H9 (cell line): ENCODE results near the gene FAM174B. TPM values are rescaled to one million over a fixed set of nuclear protein-coding genes. Genes with fewer than 3 reads are reported as not detected.

ENCODE experiments used
- DNase-seq: peaks from one replicate; pipeline ENCODE4 v3.0.0-alpha.2; 2017
- H2AFZ ChIP-seq: one replicate; pipeline ENCODE4 v1.6.1; 2013; ENCODE audit warnings: mild to moderate bottlenecking, low read length, control low read depth, moderate library complexity
- H2AK5ac ChIP-seq: 2 replicates; pipeline ENCODE4 v1.6.1; 2013; ENCODE audit warnings: low read length, control low read depth, mixed read lengths; ENCODE audit not compliant: insufficient read length
- H2BK120ac ChIP-seq: one replicate; pipeline ENCODE4 v1.6.1; 2013; ENCODE audit warnings: low read depth, mild to moderate bottlenecking, low read length, control low read depth, inconsistent platforms; ENCODE audit not compliant: poor library complexity, severe bottlenecking
- H2BK12ac ChIP-seq: 2 replicates; pipeline ENCODE4 v1.6.1; 2013; ENCODE audit warnings: low read length, control low read depth, mixed read lengths, low read depth; ENCODE audit not compliant: insufficient read length
- H2BK15ac ChIP-seq: 2 replicates; pipeline ENCODE4 v1.6.1; 2013; ENCODE audit warnings: low read depth, low read length, control low read depth
- H2BK20ac ChIP-seq: one replicate; pipeline ENCODE4 v1.6.1; 2013; ENCODE audit warnings: low read depth, mild to moderate bottlenecking, low read length, control low read depth, inconsistent platforms; ENCODE audit not compliant: poor library complexity, severe bottlenecking
- H2BK5ac ChIP-seq: 2 replicates; pipeline ENCODE4 v1.6.1; 2013; ENCODE audit warnings: low read length, control low read depth, mixed read lengths; ENCODE audit not compliant: insufficient read length
- H3K14ac ChIP-seq: 2 replicates; pipeline ENCODE4 v1.6.1; 2013; ENCODE audit warnings: low read length, control low read depth; ENCODE audit not compliant: insufficient read depth
- H3K18ac ChIP-seq: 2 replicates; pipeline ENCODE4 v1.6.1; 2013; ENCODE audit warnings: low read depth, mild to moderate bottlenecking, mixed read lengths, low read length, control low read depth; ENCODE audit not compliant: insufficient read length
- H3K23ac ChIP-seq: 2 replicates; pipeline ENCODE4 v1.6.1; 2013; ENCODE audit warnings: low read length, control low read depth, mixed read lengths, low read depth; ENCODE audit not compliant: insufficient read length
- H3K23me2 ChIP-seq: 2 replicates; pipeline ENCODE4 v1.6.1; 2013; ENCODE audit warnings: low read depth, mild to moderate bottlenecking, mixed read lengths, low read length, control low read depth; ENCODE audit not compliant: insufficient read length, poor library complexity, severe bottlenecking
- H3K27ac ChIP-seq: 2 replicates; pipeline ENCODE4 v1.5.1; 2013; ENCODE audit warnings: low read length, control low read depth, mixed read lengths, low read depth; ENCODE audit not compliant: insufficient read length
- H3K27me3 ChIP-seq: 2 replicates; pipeline ENCODE4 v1.6.1; 2013; ENCODE audit warnings: low read length, control low read depth, inconsistent platforms; ENCODE audit not compliant: insufficient read depth
- H3K4ac ChIP-seq: 2 replicates; pipeline ENCODE4 v1.6.1; 2013; ENCODE audit warnings: low read depth, mild to moderate bottlenecking, control low read depth, inconsistent platforms, low read length, moderate library complexity
- H3K4me1 ChIP-seq: 2 replicates; pipeline ENCODE4 v1.6.1; 2013; ENCODE audit warnings: low read length, control low read depth, inconsistent platforms; ENCODE audit not compliant: insufficient read depth
- H3K4me2 ChIP-seq: 2 replicates; pipeline ENCODE4 v1.6.1; 2013; ENCODE audit warnings: low read length, control low read depth, mixed read lengths; ENCODE audit not compliant: insufficient read length, insufficient read depth
- H3K56ac ChIP-seq: 2 replicates; pipeline ENCODE4 v1.6.1; 2013; ENCODE audit warnings: low read depth, mild to moderate bottlenecking, mixed read lengths, low read length, control low read depth; ENCODE audit not compliant: insufficient read length
- H3K79me1 ChIP-seq: 2 replicates; pipeline ENCODE4 v1.6.1; 2013; ENCODE audit warnings: low read depth, mild to moderate bottlenecking, moderate library complexity, low read length, control low read depth, inconsistent platforms; ENCODE audit not compliant: insufficient read depth, poor library complexity, severe bottlenecking
- H3K79me2 ChIP-seq: 2 replicates; pipeline ENCODE4 v1.6.1; 2013; ENCODE audit warnings: low read length, control low read depth, inconsistent platforms; ENCODE audit not compliant: insufficient read depth
- H3K9ac ChIP-seq: 2 replicates; pipeline ENCODE4 v1.6.1; 2013; ENCODE audit warnings: low read length, control low read depth, mixed read lengths; ENCODE audit not compliant: insufficient read length; ENCODE audit errors: extremely low read depth
- H3K9me3 ChIP-seq: one replicate; pipeline ENCODE4 v1.6.1; 2013; ENCODE audit warnings: low read depth, low read length, inconsistent platforms; ENCODE audit not compliant: control insufficient read depth
- H3T11ph ChIP-seq: one replicate; pipeline ENCODE4 v1.6.1; 2013; ENCODE audit warnings: mild to moderate bottlenecking, low read length, control low read depth, inconsistent platforms
- H4K20me1 ChIP-seq: one replicate; pipeline ENCODE4 v1.6.1; 2013; ENCODE audit not compliant: control insufficient read depth, insufficient read length, insufficient read depth
- H4K5ac ChIP-seq: 2 replicates; pipeline ENCODE4 v1.6.1; 2013; ENCODE audit warnings: low read depth, mild to moderate bottlenecking, mixed read lengths, low read length, control low read depth; ENCODE audit not compliant: insufficient read length
- H4K8ac ChIP-seq: replicated peaks from 2 replicates; pipeline ENCODE4 v1.6.1; 2013; ENCODE audit warnings: low read length, control low read depth, mixed read lengths, low read depth; ENCODE audit not compliant: insufficient read length
- H4K91ac ChIP-seq: 2 replicates; pipeline ENCODE4 v1.6.1; 2013; ENCODE audit warnings: low read depth, mild to moderate bottlenecking, moderate library complexity, mixed read lengths, low read length, control low read depth; ENCODE audit not compliant: insufficient read length
- H3K27ac Mint-ChIP-seq, 3 experiments: 2 replicates in 2 of 3; 3 replicates in 1 of 3; pipeline ENCODE4 v1.8.0; 2020 to 2021; ENCODE audit warnings: mixed read lengths in 3 of 3, mild to moderate bottlenecking in 1 of 3, moderate library complexity in 1 of 3
- H3K27me3 Mint-ChIP-seq: 2 replicates; pipeline ENCODE4 v1.8.0; 2021; ENCODE audit warnings: low read depth, mild to moderate bottlenecking, moderate library complexity, mixed read lengths
- H3K36me3 Mint-ChIP-seq, 3 experiments: 2 replicates in 2 of 3; 3 replicates in 1 of 3; pipeline ENCODE4 v1.8.0; 2020 to 2021; ENCODE audit warnings: low read depth in 3 of 3, mixed read lengths in 3 of 3; ENCODE audit not compliant: insufficient read depth in 1 of 3
- H3K4me1 Mint-ChIP-seq, 2 experiments: 2 replicates each; pipeline ENCODE4 v1.8.0; 2020; ENCODE audit warnings: mixed read lengths in 2 of 2
- H3K4me3 Mint-ChIP-seq, 2 experiments: 2 replicates in 1 of 2; 3 replicates in 1 of 2; pipeline ENCODE4 v1.8.0; 2020 to 2021; ENCODE audit warnings: mild to moderate bottlenecking in 2 of 2, mixed read lengths in 2 of 2, moderate library complexity in 1 of 2
- H3K9me3 Mint-ChIP-seq, 2 experiments: 2 replicates in 1 of 2; 3 replicates in 1 of 2; pipeline ENCODE4 v1.8.0; 2020; ENCODE audit warnings: mild to moderate bottlenecking in 2 of 2, mixed read lengths in 2 of 2, moderate library complexity in 1 of 2
- CTCF ChIP-seq: fragments of 200-600 bp; sonication (generic); conservative IDR thresholded peaks from 3 replicates; pipeline ENCODE4 v1.8.0; 2021; ENCODE audit warnings: antibody characterized with exemption, mild to moderate bottlenecking
- WGBS: extraction: QIAGEN DNeasy Blood & Tissue Kit; methylation state at CpG from one replicate; pipeline ENCODE4 v1.1.7; 2013; ENCODE audit warnings: missing lambda C conversion rate, low lambda C conversion rate, mixed read lengths; ENCODE audit not compliant: insufficient read length; ENCODE audit errors: extremely low coverage; 5-methylcytosine and 5-hydroxymethylcytosine counted together
- total RNA-seq: library from RNA; stranded (reverse); gene quantifications from 2 replicates; pipeline ENCODE4 v1.2.1, GENCODE V29; 2021

FAM174B gene
- total RNA-seq, 1 experiment from 2014 or later: 38.0 TPM

GRCh38 chr15:92669432-92669831 is 13.9 kb upstream of the FAM174B start:
- Histone ChIP-seq H3K27ac (no peak overlapping the region), H3K18ac (no peak overlapping the region), H4K8ac (no peak overlapping the region), H3K56ac (no peak overlapping the region), H3K23ac (no peak overlapping the region), H2BK120ac (no peak overlapping the region), H3K4me2 (no peak overlapping the region), H2BK5ac (no peak overlapping the region), H3K23me2 (no peaks in the 10 kb centered on the region), H3K14ac (no peak overlapping the region), H3K79me1 (no peaks in the 10 kb centered on the region), H2AFZ (no peak overlapping the region), H3K79me2 (no peaks in the 10 kb centered on the region), H3K9ac (no peak overlapping the region), H3K4me1 (peaks cover 10% of the 10 kb centered on the region; the same call in 1 of the 2 replicates), H4K5ac (no peak overlapping the region), H3K9me3 (no peaks in the 10 kb centered on the region), H2BK12ac (no peak overlapping the region), H4K91ac (no peak overlapping the region), H2AK5ac (no peak overlapping the region), H3K27me3 (no peaks in the 10 kb centered on the region; the same call in none of the 2 replicates), H2BK20ac (no peak overlapping the region), H3K4ac (no peak overlapping the region), H3T11ph (no peak overlapping the region), H4K20me1 (no peaks in the 10 kb centered on the region), H2BK15ac (no peak overlapping the region)
- Mint-ChIP-seq H3K4me1 (peaks cover 46 to 62% of the 10 kb centered on the region in 2 experiments), H3K9me3 (no peaks in the 10 kb centered on the region; a peak in 1 of 5 replicates), H3K36me3 (no peaks in the 10 kb centered on the region), H3K27ac (no peak overlapping the region), H3K27me3 (peaks cover 63% of the 10 kb centered on the region), H3K4me3 (no peak overlapping the region)
- DNase-seq: no peak
- no peak for TF ChIP-seq CTCF
- no CpG with 5 or more reads among the region's 2 CpGs for WGBS
